ENCODE results near the gene TMEM150C. TPM values are rescaled to one million over a fixed set of nuclear protein-coding genes. Genes with fewer than 3 reads are reported as not detected.

TMEM150C gene
- total and polyA plus RNA-seq, 2 of the 8 experiments (the other 6 are each of a cell fraction or from before 2014, with no cell fraction given): 1.5 to 1.7 TPM

DNA sequence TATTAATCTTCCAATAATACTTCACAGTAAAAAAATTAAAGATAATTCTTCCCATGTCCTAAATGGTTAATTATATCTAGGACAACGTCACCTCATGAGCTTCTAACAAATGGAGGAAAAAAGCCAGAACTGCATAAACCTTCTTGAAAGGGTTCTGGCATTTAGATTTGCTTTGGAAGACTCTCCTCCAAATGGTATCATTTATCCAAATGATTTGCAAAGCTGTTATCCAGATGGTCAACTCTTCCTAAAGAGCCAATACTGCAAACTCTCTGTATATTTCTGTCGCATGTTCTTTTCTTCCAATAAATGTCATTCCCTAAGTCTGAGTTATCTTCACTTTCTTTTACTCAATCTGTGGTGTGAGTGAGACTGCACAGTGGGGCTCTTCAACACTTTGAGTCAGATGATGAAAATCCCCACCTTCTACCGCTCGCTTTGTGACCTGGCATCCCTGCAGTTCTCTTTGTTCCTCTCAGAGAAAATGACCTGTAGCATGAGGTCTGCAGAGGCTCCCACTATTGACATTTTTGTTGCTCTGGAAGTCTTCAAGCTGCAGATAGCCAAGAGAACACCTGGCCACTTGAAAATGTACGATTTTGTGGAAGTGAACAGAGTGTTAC lies 52.9 kb downstream of the TMEM150C start (continued):
- TF ChIP-seq, protein P1, sequence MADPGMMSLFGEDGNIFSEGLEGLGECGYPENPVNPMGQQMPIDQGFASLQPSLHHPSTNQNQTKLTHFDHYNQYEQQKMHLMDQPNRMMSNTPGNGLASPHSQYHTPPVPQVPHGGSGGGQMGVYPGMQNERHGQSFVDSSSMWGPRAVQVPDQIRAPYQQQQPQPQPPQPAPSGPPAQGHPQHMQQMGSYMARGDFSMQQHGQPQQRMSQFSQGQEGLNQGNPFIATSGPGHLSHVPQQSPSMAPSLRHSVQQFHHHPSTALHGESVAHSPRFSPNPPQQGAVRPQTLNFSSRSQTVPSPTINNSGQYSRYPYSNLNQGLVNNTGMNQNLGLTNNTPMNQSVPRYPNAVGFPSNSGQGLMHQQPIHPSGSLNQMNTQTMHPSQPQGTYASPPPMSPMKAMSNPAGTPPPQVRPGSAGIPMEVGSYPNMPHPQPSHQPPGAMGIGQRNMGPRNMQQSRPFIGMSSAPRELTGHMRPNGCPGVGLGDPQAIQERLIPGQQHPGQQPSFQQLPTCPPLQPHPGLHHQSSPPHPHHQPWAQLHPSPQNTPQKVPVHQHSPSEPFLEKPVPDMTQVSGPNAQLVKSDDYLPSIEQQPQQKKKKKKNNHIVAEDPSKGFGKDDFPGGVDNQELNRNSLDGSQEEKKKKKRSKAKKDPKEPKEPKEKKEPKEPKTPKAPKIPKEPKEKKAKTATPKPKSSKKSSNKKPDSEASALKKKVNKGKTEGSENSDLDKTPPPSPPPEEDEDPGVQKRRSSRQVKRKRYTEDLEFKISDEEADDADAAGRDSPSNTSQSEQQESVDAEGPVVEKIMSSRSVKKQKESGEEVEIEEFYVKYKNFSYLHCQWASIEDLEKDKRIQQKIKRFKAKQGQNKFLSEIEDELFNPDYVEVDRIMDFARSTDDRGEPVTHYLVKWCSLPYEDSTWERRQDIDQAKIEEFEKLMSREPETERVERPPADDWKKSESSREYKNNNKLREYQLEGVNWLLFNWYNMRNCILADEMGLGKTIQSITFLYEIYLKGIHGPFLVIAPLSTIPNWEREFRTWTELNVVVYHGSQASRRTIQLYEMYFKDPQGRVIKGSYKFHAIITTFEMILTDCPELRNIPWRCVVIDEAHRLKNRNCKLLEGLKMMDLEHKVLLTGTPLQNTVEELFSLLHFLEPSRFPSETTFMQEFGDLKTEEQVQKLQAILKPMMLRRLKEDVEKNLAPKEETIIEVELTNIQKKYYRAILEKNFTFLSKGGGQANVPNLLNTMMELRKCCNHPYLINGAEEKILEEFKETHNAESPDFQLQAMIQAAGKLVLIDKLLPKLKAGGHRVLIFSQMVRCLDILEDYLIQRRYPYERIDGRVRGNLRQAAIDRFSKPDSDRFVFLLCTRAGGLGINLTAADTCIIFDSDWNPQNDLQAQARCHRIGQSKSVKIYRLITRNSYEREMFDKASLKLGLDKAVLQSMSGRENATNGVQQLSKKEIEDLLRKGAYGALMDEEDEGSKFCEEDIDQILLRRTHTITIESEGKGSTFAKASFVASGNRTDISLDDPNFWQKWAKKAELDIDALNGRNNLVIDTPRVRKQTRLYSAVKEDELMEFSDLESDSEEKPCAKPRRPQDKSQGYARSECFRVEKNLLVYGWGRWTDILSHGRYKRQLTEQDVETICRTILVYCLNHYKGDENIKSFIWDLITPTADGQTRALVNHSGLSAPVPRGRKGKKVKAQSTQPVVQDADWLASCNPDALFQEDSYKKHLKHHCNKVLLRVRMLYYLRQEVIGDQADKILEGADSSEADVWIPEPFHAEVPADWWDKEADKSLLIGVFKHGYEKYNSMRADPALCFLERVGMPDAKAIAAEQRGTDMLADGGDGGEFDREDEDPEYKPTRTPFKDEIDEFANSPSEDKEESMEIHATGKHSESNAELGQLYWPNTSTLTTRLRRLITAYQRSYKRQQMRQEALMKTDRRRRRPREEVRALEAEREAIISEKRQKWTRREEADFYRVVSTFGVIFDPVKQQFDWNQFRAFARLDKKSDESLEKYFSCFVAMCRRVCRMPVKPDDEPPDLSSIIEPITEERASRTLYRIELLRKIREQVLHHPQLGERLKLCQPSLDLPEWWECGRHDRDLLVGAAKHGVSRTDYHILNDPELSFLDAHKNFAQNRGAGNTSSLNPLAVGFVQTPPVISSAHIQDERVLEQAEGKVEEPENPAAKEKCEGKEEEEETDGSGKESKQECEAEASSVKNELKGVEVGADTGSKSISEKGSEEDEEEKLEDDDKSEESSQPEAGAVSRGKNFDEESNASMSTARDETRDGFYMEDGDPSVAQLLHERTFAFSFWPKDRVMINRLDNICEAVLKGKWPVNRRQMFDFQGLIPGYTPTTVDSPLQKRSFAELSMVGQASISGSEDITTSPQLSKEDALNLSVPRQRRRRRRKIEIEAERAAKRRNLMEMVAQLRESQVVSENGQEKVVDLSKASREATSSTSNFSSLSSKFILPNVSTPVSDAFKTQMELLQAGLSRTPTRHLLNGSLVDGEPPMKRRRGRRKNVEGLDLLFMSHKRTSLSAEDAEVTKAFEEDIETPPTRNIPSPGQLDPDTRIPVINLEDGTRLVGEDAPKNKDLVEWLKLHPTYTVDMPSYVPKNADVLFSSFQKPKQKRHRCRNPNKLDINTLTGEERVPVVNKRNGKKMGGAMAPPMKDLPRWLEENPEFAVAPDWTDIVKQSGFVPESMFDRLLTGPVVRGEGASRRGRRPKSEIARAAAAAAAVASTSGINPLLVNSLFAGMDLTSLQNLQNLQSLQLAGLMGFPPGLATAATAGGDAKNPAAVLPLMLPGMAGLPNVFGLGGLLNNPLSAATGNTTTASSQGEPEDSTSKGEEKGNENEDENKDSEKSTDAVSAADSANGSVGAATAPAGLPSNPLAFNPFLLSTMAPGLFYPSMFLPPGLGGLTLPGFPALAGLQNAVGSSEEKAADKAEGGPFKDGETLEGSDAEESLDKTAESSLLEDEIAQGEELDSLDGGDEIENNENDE (IDR thresholded peaks at IDR 0.05; ENCODE audit: insufficient replicate concordance, low read length): no peak
- no peak for TF ChIP-seq BRCA1 (IDR thresholded peaks at IDR 0.05; ENCODE audit: low read depth, low read length)
- TF ChIP-seq, protein P2, sequence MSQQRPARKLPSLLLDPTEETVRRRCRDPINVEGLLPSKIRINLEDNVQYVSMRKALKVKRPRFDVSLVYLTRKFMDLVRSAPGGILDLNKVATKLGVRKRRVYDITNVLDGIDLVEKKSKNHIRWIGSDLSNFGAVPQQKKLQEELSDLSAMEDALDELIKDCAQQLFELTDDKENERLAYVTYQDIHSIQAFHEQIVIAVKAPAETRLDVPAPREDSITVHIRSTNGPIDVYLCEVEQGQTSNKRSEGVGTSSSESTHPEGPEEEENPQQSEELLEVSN (IDR thresholded peaks at IDR 0.05): no peak
- TF ChIP-seq RFX5 (IDR thresholded peaks at IDR 0.05; ENCODE audit: borderline replicate concordance, low read depth, low read length): no peak
- no peak for TF ChIP-seq HDAC2 (IDR thresholded peaks at IDR 0.05; ENCODE audit: borderline replicate concordance in 1 of 2, low read depth in 2 of 2, low read length in 2 of 2)
- TF ChIP-seq ZNF274 (IDR thresholded peaks at IDR 0.05; ENCODE audit: borderline replicate concordance, extremely low read depth, low read length): no peak

Data from H1 (cell line).